KG1 (cell line): ENCODE data around the gene INO80B.
"Not testable (repeated sequence)": the region's sequence is repeated elsewhere in the genome, so short reads cannot be mapped to it uniquely, and the experiment has no call there.

Experiments used
- DNase-seq: peaks from one replicate; lab custom pipeline; 2025; lab: John Stamatoyannopoulos, UW

Gene INO80B

GRCh38 chr2:74426181-74426758 is 28.6 kb upstream of the INO80B start:
- no peak for DNase-seq

- DNase-seq = no peak
These were observed 27.3 kb upstream of the INO80B start for GRCh38 chr2:74427551-74427950.

GRCh38 chr2:74428675-74429074 is 26.2 kb upstream of the INO80B start:
- DNase-seq = no peak

GRCh38 chr2:74429487-74430451 is 25.1 kb upstream of the INO80B start:
- DNase-seq = no peak

- DNase-seq = no peak
These were observed 24.4 kb upstream of the INO80B start for GRCh38 chr2:74430502-74430901.

- no peak for DNase-seq
These were observed 18.6 kb upstream of the INO80B start for GRCh38 chr2:74436111-74436805.

- DNase-seq = no peak
These were observed 17.8 kb upstream of the INO80B start for GRCh38 chr2:74436848-74437695.

- no peak for DNase-seq
These were observed 16.6 kb upstream of the INO80B start for GRCh38 chr2:74438248-74438647.

- no peak for DNase-seq
These were observed 15.5 kb upstream of the INO80B start for GRCh38 chr2:74439373-74439772.

- DNase-seq = no peak
These were observed 15.0 kb upstream of the INO80B start for GRCh38 chr2:74439803-74440377.

GRCh38 chr2:74440378-74441169 is 14.3 kb upstream of the INO80B start:
- DNase-seq = peak; percentile 35

- no peak for DNase-seq
These were observed 13.7 kb upstream of the INO80B start for GRCh38 chr2:74441170-74441689.

GRCh38 chr2:74441690-74442482 is 13.0 kb upstream of the INO80B start, which contains the start of gene RTKN:
Gene RTKN (minus strand): TSS chr2:74441937. CDS start chr2:74441816, 121 bp downstream.
- DNase-seq = no peak

GRCh38 chr2:74442483-74443297 is 12.2 kb upstream of the INO80B start:
- not testable (repeated sequence) for DNase-seq

GRCh38 chr2:74444498-74445318 is 10.2 kb upstream of the INO80B start:
- DNase-seq = no peak

GRCh38 chr2:74447230-74447999 is 7.5 kb upstream of the INO80B start:
- DNase-seq = no peak

- no peak for DNase-seq
These were observed 6.1 kb upstream of the INO80B start for GRCh38 chr2:74448771-74449170.
